HG02642 (cell line): Measurements from ENCODE around the gene TMEM169.
"Not testable (repeated sequence)": the region's sequence is repeated elsewhere in the genome, so short reads cannot be mapped to it uniquely, and the experiment has no call there.

ENCODE experiments used
- ATAC-seq: cut with Tn5 transposase; IDR thresholded peaks from one replicate; pipeline ENCODE4 v1.9.1; 2021; ENCODE audit warnings: mild to moderate bottlenecking; ENCODE audit not compliant: unreplicated experiment, poor library complexity

TMEM169 gene

DNA sequence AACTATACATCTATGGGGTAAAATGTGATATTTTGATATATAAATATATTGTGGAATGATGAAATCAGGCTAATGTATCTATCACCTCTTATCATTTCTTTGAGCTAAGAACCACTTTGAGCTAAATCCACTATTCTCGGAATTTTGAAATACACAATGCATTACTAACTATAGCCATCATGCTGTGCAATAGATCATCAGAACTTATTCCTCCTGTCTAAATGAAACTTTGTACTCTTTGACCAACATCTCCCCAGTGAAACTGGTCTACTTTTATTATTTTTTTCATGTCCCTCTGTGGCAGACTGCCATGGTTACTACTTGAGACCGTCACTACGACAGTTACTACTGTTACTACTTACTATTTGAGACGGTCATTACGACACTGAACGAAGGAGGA is 11.5 kb upstream of the TMEM169 start:
- ATAC-seq: no peak

DNA sequence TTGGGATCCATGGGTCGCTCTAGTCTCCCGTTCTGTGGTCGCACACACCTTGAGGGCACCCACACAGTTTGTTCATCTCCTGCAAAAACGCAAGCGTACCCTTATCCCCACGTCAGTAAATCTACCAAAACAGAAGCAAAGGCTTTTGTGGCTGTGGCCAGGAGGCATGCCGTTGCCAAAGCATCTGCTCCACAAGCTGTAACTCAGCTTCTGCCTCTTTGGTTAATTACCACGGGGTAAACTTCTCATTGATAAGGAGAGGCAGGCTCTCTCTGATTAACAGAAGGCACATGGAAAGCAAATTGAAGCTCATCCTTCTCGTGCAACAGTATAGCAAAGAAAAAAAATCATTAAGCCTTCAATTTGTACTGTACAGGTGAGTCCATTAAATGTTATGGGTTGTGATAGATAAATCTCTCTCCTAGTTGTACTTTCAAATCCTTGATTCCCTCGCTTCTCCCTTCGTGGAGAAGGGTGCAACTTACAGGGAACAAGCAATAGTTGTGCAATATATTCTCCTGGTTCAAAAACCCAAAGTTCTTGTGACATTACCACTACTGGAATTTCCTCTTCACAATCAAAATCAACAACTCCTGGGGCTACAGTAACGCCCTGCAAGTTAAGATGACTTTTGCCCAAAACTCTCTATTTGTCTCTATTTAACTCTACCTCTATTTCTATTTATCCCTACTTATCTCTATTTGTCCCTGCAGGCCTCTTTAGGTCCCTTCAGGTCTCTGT is 10.4 kb upstream of the TMEM169 start:
- no peak for ATAC-seq

- no peak for ATAC-seq
Measured at GRCh38 chr2:216072473-216072872, 9.2 kb upstream of the TMEM169 start.

DNA sequence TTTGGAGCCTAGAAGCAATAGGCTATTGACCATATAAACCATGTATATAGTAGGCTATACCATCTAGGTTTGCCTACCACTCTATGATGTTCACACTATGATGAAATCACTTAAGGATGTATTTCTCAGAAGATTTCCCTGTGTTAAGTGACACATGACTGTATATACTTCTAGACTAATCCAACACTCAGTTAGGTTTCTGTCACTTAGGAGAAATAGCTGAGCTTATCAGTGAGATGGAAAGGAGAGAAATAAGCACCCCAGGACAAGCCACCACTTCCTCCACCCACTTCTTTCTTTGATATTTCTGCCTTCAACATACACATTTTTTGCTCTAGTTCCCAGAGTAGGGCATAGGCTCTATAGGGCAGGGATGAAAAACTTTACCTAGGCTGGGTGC is 7.9 kb upstream of the TMEM169 start:
- ATAC-seq: no peak

DNA sequence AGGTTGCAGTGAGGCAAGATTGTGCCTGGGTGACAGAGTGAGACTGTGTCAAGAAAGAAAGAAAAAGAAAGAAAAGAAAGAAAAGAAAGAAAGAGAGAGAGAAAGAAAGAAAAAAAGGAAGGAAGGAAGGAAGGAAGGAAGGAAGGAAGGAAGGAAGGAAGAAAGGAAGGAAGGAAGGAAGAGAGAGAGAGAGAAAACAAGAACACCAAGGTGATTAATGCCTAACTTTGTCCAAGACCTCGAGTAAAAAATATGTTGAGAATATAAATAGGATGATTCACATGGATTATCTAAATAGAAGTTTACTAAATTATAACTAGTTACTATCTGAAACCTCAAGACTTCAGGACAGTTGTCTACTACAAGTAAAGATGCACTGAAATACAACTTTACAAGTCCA is 7.3 kb upstream of the TMEM169 start:
- no peak for ATAC-seq

GRCh38 chr2:216074794-216075193 is 6.9 kb upstream of the TMEM169 start:
- ATAC-seq: no peak

DNA sequence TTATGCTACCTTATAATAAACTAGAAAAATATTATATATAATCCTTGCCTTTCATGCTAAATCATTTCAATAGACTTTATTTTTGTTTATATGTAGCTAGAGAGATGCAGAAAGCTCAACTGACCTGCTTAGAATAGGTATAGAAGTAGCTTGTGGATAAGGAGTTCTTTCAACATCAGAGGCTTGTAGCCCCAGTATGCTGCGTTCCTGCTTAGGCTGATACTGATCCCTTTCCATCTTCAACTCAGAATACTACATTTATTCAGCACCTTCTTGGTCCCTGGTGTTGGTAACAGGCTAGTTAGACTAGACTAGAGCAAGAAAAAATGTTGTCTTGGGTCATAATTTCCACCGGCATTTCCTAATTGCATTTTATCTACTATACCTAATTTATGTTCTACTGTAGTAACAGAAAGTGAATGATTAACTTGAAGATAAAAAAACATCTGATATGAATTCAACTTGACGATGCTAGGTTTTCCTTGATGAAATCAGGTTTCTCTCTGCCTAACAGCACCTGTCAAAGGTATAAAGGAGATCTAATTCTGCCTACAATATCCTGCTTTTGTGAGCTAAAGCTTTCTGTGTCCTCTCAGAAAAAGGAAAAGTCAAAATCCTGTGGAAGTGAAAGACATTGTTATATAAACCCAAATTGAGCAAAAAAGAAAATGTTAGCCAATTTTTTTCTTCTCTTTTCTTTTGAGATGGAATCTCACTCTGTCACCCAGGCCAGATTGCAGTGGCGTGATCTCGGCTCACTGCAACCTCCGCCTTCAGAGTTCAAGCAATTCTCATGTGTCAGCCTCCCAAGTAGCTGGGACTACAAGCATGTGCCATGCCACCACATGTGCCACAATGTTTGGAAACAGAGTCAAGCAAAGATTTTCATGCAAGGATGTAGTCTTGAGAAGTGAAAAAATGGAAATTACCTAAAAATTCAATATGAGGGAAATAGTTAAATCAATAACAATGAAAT is 5.9 kb upstream of the TMEM169 start:
- ATAC-seq: no peak

DNA sequence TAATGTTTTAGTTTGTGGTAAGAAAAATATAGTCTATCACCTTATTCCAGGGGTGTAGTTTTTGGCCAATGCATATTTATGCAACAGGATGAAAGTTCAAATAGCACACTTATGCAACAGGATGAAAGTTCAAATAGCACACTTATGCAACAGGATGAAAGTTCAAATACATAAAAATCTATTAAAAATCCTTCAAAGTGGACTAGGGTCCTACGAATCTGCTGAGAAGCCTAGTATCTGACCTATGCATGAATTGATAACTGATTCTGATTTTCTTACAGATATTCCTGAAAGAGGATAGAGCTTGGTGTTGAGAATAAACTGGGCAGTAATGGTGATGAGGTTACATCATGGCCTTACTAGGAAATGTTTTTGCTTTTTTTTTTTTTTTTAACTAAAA is 2.9 kb upstream of the TMEM169 start:
- ATAC-seq: no peak

GRCh38 chr2:216080048-216080447 is 1.7 kb upstream of the TMEM169 start:
- not testable (repeated sequence) for ATAC-seq

- ATAC-seq: no peak
Measured at GRCh38 chr2:216081012-216081411, 707 bp upstream of the TMEM169 start.

GRCh38 chr2:216082117-216082711 is 495 bp downstream of the TMEM169 start:
- ATAC-seq: peak; percentile 24

DNA sequence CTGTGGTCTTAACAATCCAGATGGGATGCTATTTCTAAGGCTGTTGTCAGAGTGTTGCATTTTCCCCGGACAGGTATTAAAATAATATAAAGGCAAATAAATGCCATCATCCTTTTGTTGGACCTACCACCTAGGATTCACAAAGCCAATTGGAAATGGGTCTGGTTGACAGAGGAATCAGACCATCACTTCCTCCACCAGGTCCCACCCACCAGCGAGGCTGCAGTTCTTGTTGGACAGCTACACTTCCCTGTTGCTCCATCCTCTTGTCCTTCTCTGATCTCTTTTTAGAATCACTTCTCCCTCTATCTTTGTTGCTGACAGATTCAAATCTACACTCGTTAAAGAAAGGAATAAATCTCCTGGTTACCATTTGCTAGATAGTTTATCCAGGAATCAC is 1.1 kb downstream of the TMEM169 start:
- ATAC-seq: no peak

DNA sequence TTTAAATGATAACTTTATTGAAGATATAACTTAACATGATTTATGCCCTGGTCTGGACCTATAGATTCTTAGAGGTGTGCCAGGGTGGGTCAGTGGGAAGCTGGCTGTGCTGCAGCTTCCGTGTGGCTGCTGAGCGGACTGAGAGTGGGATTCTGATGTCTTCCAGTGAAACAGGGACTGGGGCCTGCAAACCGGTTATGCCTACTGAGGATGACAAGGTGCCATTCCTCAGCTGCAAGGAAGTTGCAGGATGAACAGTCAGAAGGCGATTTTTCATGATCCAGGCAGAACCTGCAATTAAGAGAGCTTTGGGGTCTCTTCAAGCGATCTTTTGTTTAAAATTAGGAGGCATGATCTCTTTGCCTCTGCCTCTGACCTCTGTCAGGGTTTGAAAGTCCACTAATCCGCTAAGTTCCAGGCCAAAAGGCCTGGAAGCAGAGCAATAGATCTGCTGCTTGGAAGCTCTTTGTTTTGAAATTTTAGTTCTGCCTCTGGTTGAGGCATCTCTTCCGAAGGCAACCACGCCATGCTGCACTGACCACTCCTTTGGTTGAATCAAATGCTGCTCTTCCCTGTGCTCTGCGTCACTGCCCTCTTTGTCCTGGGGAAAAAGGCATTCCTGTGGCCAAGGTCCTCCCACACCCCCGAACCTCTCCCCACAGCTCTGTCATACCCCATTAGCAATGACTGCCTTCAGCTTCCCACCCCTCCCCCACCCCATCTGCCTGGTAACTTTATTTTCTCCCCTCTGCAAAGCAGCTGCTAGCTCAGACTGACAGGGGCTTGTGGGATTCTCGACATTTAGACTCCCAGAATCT is 2.0 kb downstream of the TMEM169 start:
- ATAC-seq: no peak

- no peak for ATAC-seq
Measured at GRCh38 chr2:216084547-216084946, 2.8 kb downstream of the TMEM169 start.

DNA sequence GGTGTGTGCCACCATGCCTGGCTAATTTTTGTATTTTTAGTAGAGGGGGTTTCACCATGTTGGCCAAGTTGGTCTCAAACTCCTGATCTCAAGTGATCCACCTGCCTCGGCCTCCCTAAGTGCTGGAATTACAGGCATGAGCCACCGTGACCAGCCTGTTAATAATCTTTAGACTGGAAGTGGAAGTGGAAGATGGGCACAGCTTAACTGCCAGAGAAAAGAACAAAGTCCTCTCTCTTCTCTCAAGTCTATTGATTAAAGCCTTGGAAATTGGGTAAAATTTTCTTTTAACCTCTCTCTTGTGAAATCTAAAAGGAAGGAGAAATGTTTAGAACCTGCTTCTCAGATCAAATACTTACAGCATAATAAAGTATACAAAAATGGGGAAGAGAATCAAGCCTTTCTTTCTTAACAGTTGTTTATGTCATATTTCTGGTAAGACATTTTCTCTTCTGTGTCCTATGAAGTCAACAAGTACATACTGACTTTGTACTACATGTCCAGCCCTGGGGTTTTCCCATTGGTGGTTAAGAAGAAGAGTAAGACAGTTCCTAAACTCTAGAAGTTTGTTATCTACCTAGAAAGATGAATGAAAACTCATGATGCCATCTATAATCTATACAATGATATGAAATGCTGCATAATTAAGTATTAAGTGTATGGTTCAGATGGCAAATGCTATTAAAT is 4.6 kb downstream of the TMEM169 start:
- ATAC-seq: no peak

DNA sequence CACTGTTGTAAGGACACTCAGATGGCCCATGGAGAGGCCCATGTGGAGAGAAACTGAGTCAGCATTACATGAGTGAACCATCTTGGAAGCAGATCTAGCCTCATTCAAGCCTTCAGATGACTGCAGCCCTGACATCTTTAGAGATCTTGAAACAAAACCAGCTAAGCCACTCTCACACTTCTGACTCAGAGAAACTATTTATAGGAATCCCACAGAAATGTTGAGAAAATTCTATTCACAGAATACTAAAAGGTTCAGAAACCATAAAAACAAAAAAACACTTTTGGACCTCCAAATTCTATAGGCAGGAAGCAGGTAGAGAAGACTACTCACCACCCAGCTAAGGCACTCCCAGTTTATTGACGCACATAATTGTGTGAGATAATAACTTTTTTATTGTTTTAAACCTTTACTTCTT is 8.7 kb downstream of the TMEM169 start:
- peak; percentile 48 for ATAC-seq

DNA sequence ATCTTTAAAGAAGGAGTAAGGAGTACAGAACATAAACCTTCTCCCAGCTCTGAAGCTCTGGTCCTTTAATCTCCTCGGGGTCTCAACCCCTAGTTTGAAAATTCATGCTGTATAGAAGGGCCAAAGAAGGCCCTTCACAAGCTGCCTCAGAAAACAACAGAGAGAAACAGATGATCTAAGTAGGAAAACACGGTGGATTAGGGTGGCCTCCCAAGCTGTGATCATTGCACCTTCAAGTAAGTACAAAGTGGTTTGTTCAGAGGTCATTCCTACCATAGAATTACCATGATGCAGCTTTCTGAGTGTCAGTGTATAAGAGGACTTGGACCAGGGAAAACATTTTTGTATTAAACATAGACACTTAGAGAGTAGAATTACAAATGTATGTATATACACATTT is 10.9 kb downstream of the TMEM169 start:
- ATAC-seq: no peak

DNA sequence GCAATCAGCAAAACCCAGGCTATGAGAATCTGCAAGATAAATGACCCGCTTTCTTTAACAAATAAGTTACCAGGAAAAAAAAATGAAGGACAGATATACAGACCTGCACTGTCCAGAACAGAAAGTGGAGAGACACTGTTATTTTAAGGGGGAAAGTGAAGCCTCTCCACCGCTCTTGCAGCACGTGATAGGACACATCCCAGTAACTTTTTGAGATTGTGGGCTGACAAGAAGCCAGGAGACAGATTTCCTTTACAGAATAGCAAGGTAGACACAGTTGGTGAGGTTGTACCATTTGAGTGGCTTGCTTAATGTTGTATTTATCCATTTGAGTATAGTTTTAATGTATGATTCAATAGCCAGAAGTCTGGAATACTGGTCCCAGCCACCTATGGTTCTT is 13.0 kb downstream of the TMEM169 start:
- no peak for ATAC-seq

GRCh38 chr2:216098421-216099334 is 17.0 kb downstream of the TMEM169 start:
- no peak for ATAC-seq
